ENCODE results near the gene UCK2. TPM values are rescaled to one million over a fixed set of nuclear protein-coding genes. Genes with fewer than 3 reads are reported as not detected.

The UCK2 gene
- total RNA-seq, 1 experiment from 2014 or later, result 91.2 TPM

DNA sequence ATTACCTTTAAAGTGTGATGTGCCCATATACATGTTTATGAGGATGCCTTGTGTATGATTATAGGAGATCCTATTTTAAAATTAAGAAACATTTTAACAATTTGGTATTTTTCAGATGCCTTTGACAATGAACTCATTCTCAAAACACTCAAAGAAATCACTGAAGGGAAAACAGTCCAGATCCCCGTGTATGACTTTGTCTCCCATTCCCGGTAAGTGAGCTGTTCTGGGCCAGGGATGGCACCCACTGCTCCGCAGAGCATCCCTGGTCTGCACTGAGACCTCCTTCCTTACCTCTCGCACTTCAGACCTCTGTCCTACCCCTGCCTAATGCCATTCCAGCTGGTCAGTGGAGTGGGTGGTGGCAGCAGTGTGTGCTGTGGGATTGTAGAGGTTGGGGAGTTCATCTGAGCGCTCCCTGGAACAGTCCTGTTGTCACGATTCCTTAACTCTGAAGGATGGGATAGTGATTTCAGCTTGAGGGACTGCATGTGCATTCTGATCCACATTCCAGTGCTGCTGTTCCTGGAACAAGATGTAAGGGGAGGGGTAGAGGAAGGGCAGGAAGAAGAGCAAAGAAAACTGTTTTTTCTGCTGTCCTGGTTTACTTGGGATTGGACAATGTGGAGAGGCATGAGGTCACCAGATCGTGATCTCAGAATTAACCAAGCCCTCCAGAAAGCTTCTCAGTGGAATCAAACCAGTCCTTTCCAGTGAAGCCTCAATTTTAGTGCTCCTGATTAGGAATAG, 63.9 kb downstream of the UCK2 start:
- no peak for DNase-seq (ENCODE audit: low read depth, low spot score)
- Histone ChIP-seq H3K9me3 (ENCODE audit: control insufficient read depth, insufficient read depth, low read depth, low read length) (no peaks in the 10 kb centered on the region), H3K4me3 (ENCODE audit: low read depth in 2 of 2, low read length in 2 of 2) (no peak overlapping the region), H3K27ac (ENCODE audit: low read length) (no peak overlapping the region), H3K27me3 (ENCODE audit: control insufficient read depth, insufficient read depth, low read length) (no peaks in the 10 kb centered on the region), H3K4me1 (ENCODE audit: control insufficient read depth, insufficient read depth, low read length) (no peaks in the 10 kb centered on the region), H3K36me3 (ENCODE audit: control insufficient read depth, insufficient read depth, low read length) (peaks cover 6% of the 10 kb centered on the region)
- ChIA-PET CTCF (no interaction called here), POLR2A (no interaction called here)
- no peak for ATAC-seq
- TF ChIP-seq SIN3A (IDR thresholded peaks at IDR 0.05; ENCODE audit: borderline replicate concordance, insufficient read depth, low read depth, low read length) (no peak), POLR2AphosphoS5 (IDR thresholded peaks at IDR 0.05; ENCODE audit: low read depth, low read length) (no peak), TCF7L2 (IDR thresholded peaks at IDR 0.05; ENCODE audit: low read depth, low read length) (no peak)
- TF ChIP-seq, protein P1, sequence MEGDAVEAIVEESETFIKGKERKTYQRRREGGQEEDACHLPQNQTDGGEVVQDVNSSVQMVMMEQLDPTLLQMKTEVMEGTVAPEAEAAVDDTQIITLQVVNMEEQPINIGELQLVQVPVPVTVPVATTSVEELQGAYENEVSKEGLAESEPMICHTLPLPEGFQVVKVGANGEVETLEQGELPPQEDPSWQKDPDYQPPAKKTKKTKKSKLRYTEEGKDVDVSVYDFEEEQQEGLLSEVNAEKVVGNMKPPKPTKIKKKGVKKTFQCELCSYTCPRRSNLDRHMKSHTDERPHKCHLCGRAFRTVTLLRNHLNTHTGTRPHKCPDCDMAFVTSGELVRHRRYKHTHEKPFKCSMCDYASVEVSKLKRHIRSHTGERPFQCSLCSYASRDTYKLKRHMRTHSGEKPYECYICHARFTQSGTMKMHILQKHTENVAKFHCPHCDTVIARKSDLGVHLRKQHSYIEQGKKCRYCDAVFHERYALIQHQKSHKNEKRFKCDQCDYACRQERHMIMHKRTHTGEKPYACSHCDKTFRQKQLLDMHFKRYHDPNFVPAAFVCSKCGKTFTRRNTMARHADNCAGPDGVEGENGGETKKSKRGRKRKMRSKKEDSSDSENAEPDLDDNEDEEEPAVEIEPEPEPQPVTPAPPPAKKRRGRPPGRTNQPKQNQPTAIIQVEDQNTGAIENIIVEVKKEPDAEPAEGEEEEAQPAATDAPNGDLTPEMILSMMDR (IDR thresholded peaks at IDR 0.05), result no peak
- TF ChIP-seq, protein P2, sequence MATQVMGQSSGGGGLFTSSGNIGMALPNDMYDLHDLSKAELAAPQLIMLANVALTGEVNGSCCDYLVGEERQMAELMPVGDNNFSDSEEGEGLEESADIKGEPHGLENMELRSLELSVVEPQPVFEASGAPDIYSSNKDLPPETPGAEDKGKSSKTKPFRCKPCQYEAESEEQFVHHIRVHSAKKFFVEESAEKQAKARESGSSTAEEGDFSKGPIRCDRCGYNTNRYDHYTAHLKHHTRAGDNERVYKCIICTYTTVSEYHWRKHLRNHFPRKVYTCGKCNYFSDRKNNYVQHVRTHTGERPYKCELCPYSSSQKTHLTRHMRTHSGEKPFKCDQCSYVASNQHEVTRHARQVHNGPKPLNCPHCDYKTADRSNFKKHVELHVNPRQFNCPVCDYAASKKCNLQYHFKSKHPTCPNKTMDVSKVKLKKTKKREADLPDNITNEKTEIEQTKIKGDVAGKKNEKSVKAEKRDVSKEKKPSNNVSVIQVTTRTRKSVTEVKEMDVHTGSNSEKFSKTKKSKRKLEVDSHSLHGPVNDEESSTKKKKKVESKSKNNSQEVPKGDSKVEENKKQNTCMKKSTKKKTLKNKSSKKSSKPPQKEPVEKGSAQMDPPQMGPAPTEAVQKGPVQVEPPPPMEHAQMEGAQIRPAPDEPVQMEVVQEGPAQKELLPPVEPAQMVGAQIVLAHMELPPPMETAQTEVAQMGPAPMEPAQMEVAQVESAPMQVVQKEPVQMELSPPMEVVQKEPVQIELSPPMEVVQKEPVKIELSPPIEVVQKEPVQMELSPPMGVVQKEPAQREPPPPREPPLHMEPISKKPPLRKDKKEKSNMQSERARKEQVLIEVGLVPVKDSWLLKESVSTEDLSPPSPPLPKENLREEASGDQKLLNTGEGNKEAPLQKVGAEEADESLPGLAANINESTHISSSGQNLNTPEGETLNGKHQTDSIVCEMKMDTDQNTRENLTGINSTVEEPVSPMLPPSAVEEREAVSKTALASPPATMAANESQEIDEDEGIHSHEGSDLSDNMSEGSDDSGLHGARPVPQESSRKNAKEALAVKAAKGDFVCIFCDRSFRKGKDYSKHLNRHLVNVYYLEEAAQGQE (IDR thresholded peaks at IDR 0.05; ENCODE audit: insufficient read depth in 1 of 2, low read depth in 2 of 2, low read length in 1 of 2), result no peak
- in situ Hi-C loops (cut with HindIII; ENCODE audit: low pct_unique_long_range_greater_than_20kb, low sequenced_read_pairs), result no loop called here
- intact Hi-C loops (cut with micrococcal nuclease; ENCODE audit: unreplicated experiment), result loop anchor here (1.0 kb wide), 1 partner anchor 28 kb away; no protein-coding TSS in a partner anchor
- BruUV-seq (replicated peaks), result no TSS peak

DNA sequence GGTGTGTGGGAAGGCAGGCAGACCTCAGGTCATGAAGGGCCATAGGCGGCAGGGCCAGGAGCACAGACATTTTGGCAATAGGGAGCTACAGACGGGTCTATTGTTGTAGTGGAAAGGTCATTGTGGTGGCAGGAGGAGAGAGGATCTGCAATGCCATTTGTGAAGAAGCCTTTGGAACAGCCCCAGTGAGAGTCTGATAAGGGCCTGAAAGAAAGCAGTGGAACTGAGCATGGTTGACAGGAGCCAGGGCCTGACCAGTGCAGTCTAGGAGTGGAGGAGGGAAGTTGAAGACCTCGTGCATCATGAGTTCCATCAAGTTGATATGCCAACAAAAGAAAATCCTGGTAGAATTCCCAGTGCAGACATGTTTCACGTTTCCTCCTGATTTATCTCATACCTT, 65.5 kb downstream of the UCK2 start:
- BruUV-seq (replicated peaks), result TSS peak; percentile 29
- intact Hi-C loops (cut with micrococcal nuclease; ENCODE audit: unreplicated experiment), result no loop called here
- no peaks in the 10 kb centered on the region for H3K9me3 ChIP-seq (ENCODE audit: control insufficient read depth, insufficient read depth, low read depth, low read length)
- H3K4me3 ChIP-seq (ENCODE audit: low read depth in 2 of 2, low read length in 2 of 2), result no peak overlapping the region
- ATAC-seq, result no peak
- H3K36me3 ChIP-seq (ENCODE audit: control insufficient read depth, insufficient read depth, low read length), result peaks cover 13% of the 10 kb centered on the region
- CTCF ChIA-PET, result no interaction called here
- no peaks in the 10 kb centered on the region for H3K4me1 ChIP-seq (ENCODE audit: control insufficient read depth, insufficient read depth, low read length)
- no peak for TF ChIP-seq TCF7L2 (IDR thresholded peaks at IDR 0.05; ENCODE audit: low read depth, low read length)
- TF ChIP-seq, protein P1 (IDR thresholded peaks at IDR 0.05), result no peak
- no peak for TF ChIP-seq SIN3A (IDR thresholded peaks at IDR 0.05; ENCODE audit: borderline replicate concordance, insufficient read depth, low read depth, low read length)
- TF ChIP-seq, protein P2 (IDR thresholded peaks at IDR 0.05; ENCODE audit: insufficient read depth in 1 of 2, low read depth in 2 of 2, low read length in 1 of 2), result no peak
- TF ChIP-seq POLR2AphosphoS5 (IDR thresholded peaks at IDR 0.05; ENCODE audit: low read depth, low read length), result no peak
- no peaks in the 10 kb centered on the region for H3K27me3 ChIP-seq (ENCODE audit: control insufficient read depth, insufficient read depth, low read length)
- POLR2A ChIA-PET, result no interaction called here
- DNase-seq (ENCODE audit: low read depth, low spot score), result no peak
- in situ Hi-C loops (cut with HindIII; ENCODE audit: low pct_unique_long_range_greater_than_20kb, low sequenced_read_pairs), result no loop called here
- H3K27ac ChIP-seq (ENCODE audit: low read length), result no peak overlapping the region
